Liver (tissue), 9 donors: ENCODE results near the gene LEMD2. TPM values are rescaled to one million over a fixed set of nuclear protein-coding genes. Genes with fewer than 3 reads are reported as not detected.

Experiments
- DNase-seq: peaks from one replicate; pipeline ENCODE4 v3.0.0-alpha.2; 2017; ENCODE audit warnings: low spot score
- H3K27ac ChIP-seq, 2 donors: one replicate each; pipeline ENCODE4 v1.7.0; 2013; ENCODE audit warnings: inconsistent platforms in 2 of 2, low read length in 2 of 2, control low read depth in 1 of 2, low read depth in 1 of 2, mild to moderate bottlenecking in 1 of 2
- H3K27me3 ChIP-seq, 4 donors: one replicate each; pipeline versions ENCODE4 v1.6.1 to v1.7.0; 2013; ENCODE audit warnings: low read length in 3 of 4, inconsistent platforms in 1 of 4, mild to moderate bottlenecking in 1 of 4, moderate library complexity in 1 of 4; ENCODE audit not compliant: control insufficient read depth in 4 of 4, insufficient read depth in 4 of 4
- H3K36me3 ChIP-seq, 4 donors: one replicate each; pipeline versions ENCODE4 v1.6.1 to v1.7.0; 2013; ENCODE audit warnings: low read length in 3 of 4, mild to moderate bottlenecking in 3 of 4, low read depth in 1 of 4, moderate library complexity in 1 of 4; ENCODE audit not compliant: control insufficient read depth in 4 of 4, insufficient read depth in 3 of 4
- H3K4me1 ChIP-seq, 4 donors: one replicate each; pipeline versions ENCODE4 v1.6.1 to v1.7.0; 2013; ENCODE audit warnings: low read length in 3 of 4, mild to moderate bottlenecking in 3 of 4, moderate library complexity in 1 of 4; ENCODE audit not compliant: control insufficient read depth in 4 of 4, insufficient read depth in 4 of 4
- H3K4me3 ChIP-seq, 3 donors: one replicate each; pipeline versions ENCODE4 v1.6.1 to v1.7.0; 2013; ENCODE audit warnings: low read length in 3 of 3, control low read depth in 1 of 3, low read depth in 1 of 3, mild to moderate bottlenecking in 1 of 3
- H3K9ac ChIP-seq, 2 donors: one replicate each; pipeline ENCODE4 v1.7.0; 2013; ENCODE audit warnings: low read length in 2 of 2, mild to moderate bottlenecking in 2 of 2, moderate library complexity in 2 of 2, control low read depth in 1 of 2, low read depth in 1 of 2
- H3K9me3 ChIP-seq, 4 donors: one replicate each; pipeline versions ENCODE4 v1.6.1 to v1.7.0; 2013; ENCODE audit warnings: low read length in 3 of 4; ENCODE audit not compliant: control insufficient read depth in 4 of 4
- CTCF ChIP-seq: fragments of 150-350 bp; IDR thresholded peaks from 2 replicates; pipeline ENCODE4 v1.5.1; 2017; ENCODE audit warnings: improper control_type of control experiment, low read depth, low read length; ENCODE audit not compliant: missing input control
- EGR1 ChIP-seq, 2 donors: IDR thresholded peaks; 2 replicates each; pipeline ENCODE4 v1.6.1; 2016 to 2018; ENCODE audit warnings: antibody characterized with exemption in 2 of 2, low read depth in 2 of 2
- FOXA1 ChIP-seq: IDR thresholded peaks from 2 replicates; pipeline ENCODE4 v1.6.1; 2016; ENCODE audit warnings: antibody characterized with exemption
- FOXA2 ChIP-seq: IDR thresholded peaks from 2 replicates; pipeline ENCODE4 v1.6.1; 2016; ENCODE audit warnings: antibody characterized with exemption
- HNF4A ChIP-seq, 2 donors: conservative IDR thresholded peaks; 2 replicates each; pipeline ENCODE4 v1.6.1; 2016; ENCODE audit warnings: antibody characterized with exemption in 2 of 2, mild to moderate bottlenecking in 2 of 2
- HNF4G ChIP-seq: IDR thresholded peaks from 2 replicates; pipeline ENCODE4 v1.6.1; 2016; ENCODE audit warnings: antibody characterized with exemption
- RAD21 ChIP-seq, 2 donors: IDR thresholded peaks; 2 replicates each; pipeline ENCODE4 v1.6.1; 2016; ENCODE audit warnings: antibody characterized with exemption in 2 of 2, mild to moderate bottlenecking in 2 of 2
- SP1 ChIP-seq: IDR thresholded peaks from 2 replicates; pipeline ENCODE4 v1.6.1; 2018; ENCODE audit warnings: antibody characterized with exemption, mild to moderate bottlenecking
- YY1 ChIP-seq: IDR thresholded peaks from 2 replicates; pipeline ENCODE4 v1.6.1; 2016; ENCODE audit warnings: antibody characterized with exemption, mild to moderate bottlenecking
- WGBS: extraction: QIAGEN DNeasy Blood & Tissue Kit; methylation state at CpG from one replicate; pipeline ENCODE4 v1.1.7; 2013; 5-methylcytosine and 5-hydroxymethylcytosine counted together
- polyA plus RNA-seq, 2 donors: library from polyadenylated mRNA; stranded (reverse) in 1 of 2; unstranded in 1 of 2; fragments of 200-250 nt in 1 of 2; fragments of >200 nt in 1 of 2; fragmentation: Nextera tagmentation in 1 of 2; extraction: Ambion mirVana in 1 of 2; gene quantifications; one replicate each; pipeline versions ENCODE4 v1.2.1 to v1.2.3, GENCODE V29; 2013 to 2015
- total RNA-seq, 2 donors: library from RNA; depleted of rRNA; stranded (reverse); fragments of >200 nt; gene quantifications; one replicate each; pipeline ENCODE4 v1.2.3, GENCODE V29; 2014
- TF ChIP-seq, protein P1 (sequence below): IDR thresholded peaks from 2 replicates; pipeline ENCODE4 v1.6.1; 2016; ENCODE audit warnings: antibody characterized with exemption
- donor health status: healthy.
- donor health status: healthy.
- donor health status: healthy.
- donor health status: healthy.
- donor health status: healthy.

The LEMD2 gene
- total and polyA plus RNA-seq, 4 donors = 6.5 to 23.1 (median 16.6) TPM

GRCh38 chr6:33728438-33728837 is 60.5 kb downstream of the LEMD2 start:
- no peak overlapping the region for H3K27ac ChIP-seq
- H3K4me3 ChIP-seq = no peak overlapping the region
- peaks cover 0 to 4% (median 1%) of the 10 kb centered on the region in 4 donors for H3K4me1 ChIP-seq
- 94% methylated on average over 11 of the region's 11 CpGs for WGBS
- TF ChIP-seq HNF4A (conservative IDR thresholded peaks at IDR 0.05) = no peak
- no peak overlapping the region for H3K9ac ChIP-seq
- H3K27me3 ChIP-seq = no peaks in the 10 kb centered on the region
- H3K36me3 ChIP-seq = no peaks in the 10 kb centered on the region
- no peaks in the 10 kb centered on the region for H3K9me3 ChIP-seq
- no peak for DNase-seq

DNA sequence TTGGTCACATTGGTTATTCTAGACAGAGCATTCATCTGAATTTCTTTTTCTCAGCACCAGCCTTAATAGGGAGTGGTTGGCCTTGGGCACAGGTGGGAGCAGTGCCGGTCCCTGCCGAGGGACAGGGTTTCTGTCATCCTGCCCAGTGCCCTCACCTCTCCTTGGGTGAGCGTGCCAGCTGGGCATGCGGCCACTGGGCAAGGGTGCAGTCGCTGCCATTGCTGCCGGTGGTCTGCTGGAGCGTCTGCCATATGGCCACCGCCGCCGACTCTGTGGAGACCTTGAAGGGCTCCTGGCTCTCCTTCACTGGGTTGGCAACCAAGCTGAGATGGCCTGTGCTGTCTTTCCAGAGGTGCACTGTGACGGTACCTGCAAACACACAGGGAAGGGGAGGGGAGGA is 61.0 kb downstream of the LEMD2 start:
- Histone ChIP-seq H3K36me3 (no peaks in the 10 kb centered on the region), H3K9ac (no peak overlapping the region), H3K9me3 (no peaks in the 10 kb centered on the region), H3K4me1 (peaks cover 0 to 4% (median 1%) of the 10 kb centered on the region in 4 donors), H3K27me3 (no peaks in the 10 kb centered on the region), H3K4me3 (no peak overlapping the region), H3K27ac (no peak overlapping the region)
- TF ChIP-seq FOXA2 (no peak), EGR1 (IDR thresholded peaks at IDR 0.05; ENCODE audit: low read depth in 2 of 2) (no peak), FOXA1 (no peak), HNF4A (conservative IDR thresholded peaks at IDR 0.05) (peak in 1 of 2 donors; percentile 13), CTCF (no peak), SP1 (no peak)
- DNase-seq = no peak
- 84% methylated on average over 11 of the region's 11 CpGs for WGBS

GRCh38 chr6:33727126-33727525 is 61.8 kb downstream of the LEMD2 start:
- Histone ChIP-seq H3K4me3 (no peak overlapping the region), H3K9ac (no peak overlapping the region), H3K9me3 (no peaks in the 10 kb centered on the region), H3K36me3 (no peaks in the 10 kb centered on the region), H3K27ac (no peak overlapping the region), H3K27me3 (no peaks in the 10 kb centered on the region), H3K4me1 (peaks cover 0 to 4% (median 1%) of the 10 kb centered on the region in 4 donors)
- TF ChIP-seq HNF4G = no peak
- no peak for TF ChIP-seq YY1
- TF ChIP-seq RAD21 (IDR thresholded peaks at IDR 0.05) = no peak
- TF ChIP-seq, protein P1, sequence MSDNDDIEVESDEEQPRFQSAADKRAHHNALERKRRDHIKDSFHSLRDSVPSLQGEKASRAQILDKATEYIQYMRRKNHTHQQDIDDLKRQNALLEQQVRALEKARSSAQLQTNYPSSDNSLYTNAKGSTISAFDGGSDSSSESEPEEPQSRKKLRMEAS = no peak
- no peak for TF ChIP-seq CTCF
- DNase-seq = no peak
- WGBS = 87% methylated on average over 7 of the region's 7 CpGs
